Breast epithelium (tissue), 4 donors: ENCODE measurements around the gene ADCY7. TPM values are rescaled to one million over a fixed set of nuclear protein-coding genes. Genes with fewer than 3 reads are reported as not detected.
A peak's percentile ranks its signal among the peaks of the same experiment; 100 is the strongest.

Experiments used
- DNase-seq, 2 donors: peaks; one replicate each; pipeline ENCODE4 v3.0.0-alpha.2; 2019; ENCODE audit warnings: low spot score in 2 of 2
- H3K27ac ChIP-seq, 2 donors: fragments of 200-600 bp; sonication (generic) in 1 of 2; one replicate each; pipeline ENCODE4 v1.5.1; 2016 to 2019; ENCODE audit warnings: mild to moderate bottlenecking in 1 of 2
- H3K27me3 ChIP-seq, 2 donors: fragments of 200-600 bp; sonication (generic) in 1 of 2; one replicate each; pipeline versions ENCODE4 v1.5.1 to v1.6.0; 2017 to 2019; ENCODE audit warnings: control low read depth in 1 of 2, mild to moderate bottlenecking in 1 of 2
- H3K36me3 ChIP-seq: fragments of 200-600 bp; one replicate; pipeline ENCODE4 v1.5.1; 2019
- H3K4me1 ChIP-seq, 2 donors: fragments of 200-600 bp; sonication (generic); one replicate each; pipeline ENCODE4 v1.5.1; 2016 to 2019; ENCODE audit warnings: control low read depth in 1 of 2
- H3K4me3 ChIP-seq, 3 donors: fragments of 200-600 bp; sonication (generic); 1 replicate in 2 of 3; 2 replicates in 1 of 3; pipeline ENCODE4 v1.5.1; 2016 to 2019; ENCODE audit warnings: mild to moderate bottlenecking in 3 of 3, moderate library complexity in 2 of 3
- H3K9me3 ChIP-seq, 2 donors: fragments of 200-600 bp; sonication (generic) in 1 of 2; one replicate each; pipeline ENCODE4 v1.5.1; 2016 to 2019; ENCODE audit warnings: control low read depth in 1 of 2
- CTCF ChIP-seq, 3 donors: fragments of 450-650 bp; IDR thresholded peaks; one replicate each; pipeline ENCODE4 v1.5.1; 2016 to 2017; ENCODE audit warnings: antibody characterized with exemption in 3 of 3, mild to moderate bottlenecking in 3 of 3, moderate library complexity in 3 of 3
- POLR2A ChIP-seq: fragments of 450-650 bp; IDR thresholded peaks from one replicate; pipeline ENCODE4 v1.6.1; 2016; ENCODE audit warnings: antibody characterized with exemption, mild to moderate bottlenecking, moderate library complexity
- POLR2AphosphoS5 ChIP-seq, 3 donors: sonication (generic); formaldehyde crosslinking; IDR thresholded peaks; one replicate each; pipeline ENCODE4 v1.6.1; 2017; ENCODE audit warnings: antibody characterized with exemption in 3 of 3
- intact Hi-C: fragments of 100-400 bp; cut with DNase I; formaldehyde crosslinking; loops from one replicate; pipeline ENCODE4 v1.15.1; 2023; ENCODE audit warnings: low total_unique reads
- total RNA-seq, 3 donors: library from RNA; depleted of rRNA; stranded (reverse); fragments of >200 nt; gene quantifications; one replicate each; pipeline ENCODE4 v1.1.0, GENCODE V29; 2016

ADCY7 gene
- total RNA-seq, 3 donors from 2014 or later = 6.2 to 30.7 (median 10.2) TPM

GRCh38 chr16:50351116-50351515, 84.8 kb downstream of the ADCY7 start:
- Histone ChIP-seq H3K4me1 (no peaks in the 10 kb centered on the region), H3K27ac (no peak overlapping the region), H3K9me3 (no peaks in the 10 kb centered on the region), H3K36me3 (no peaks in the 10 kb centered on the region), H3K4me3 (no peak overlapping the region), H3K27me3 (no peaks in the 10 kb centered on the region)
- no peak for DNase-seq
- no peak for TF ChIP-seq CTCF (IDR thresholded peaks at IDR 0.05)
- no peak for TF ChIP-seq POLR2A
- no peak for TF ChIP-seq POLR2AphosphoS5 (IDR thresholded peaks at IDR 0.05)
- intact Hi-C loops = no loop called here

GRCh38 chr16:50351952-50352351, 85.6 kb downstream of the ADCY7 start:
- Histone ChIP-seq H3K27ac (no peak overlapping the region), H3K9me3 (no peaks in the 10 kb centered on the region), H3K4me3 (no peak overlapping the region), H3K36me3 (no peaks in the 10 kb centered on the region), H3K4me1 (no peaks in the 10 kb centered on the region), H3K27me3 (no peaks in the 10 kb centered on the region)
- TF ChIP-seq POLR2AphosphoS5 (IDR thresholded peaks at IDR 0.05) (no peak), POLR2A (no peak), CTCF (IDR thresholded peaks at IDR 0.05) (no peak)
- intact Hi-C loops = no loop called here
- no peak for DNase-seq

GRCh38 chr16:50354082-50354481, 87.7 kb downstream of the ADCY7 start:
- Histone ChIP-seq H3K36me3 (no peaks in the 10 kb centered on the region), H3K27me3 (no peaks in the 10 kb centered on the region), H3K4me1 (no peaks in the 10 kb centered on the region), H3K9me3 (no peaks in the 10 kb centered on the region), H3K27ac (no peak overlapping the region), H3K4me3 (no peak overlapping the region)
- no peak for TF ChIP-seq POLR2AphosphoS5 (IDR thresholded peaks at IDR 0.05)
- TF ChIP-seq POLR2A = no peak
- TF ChIP-seq CTCF (IDR thresholded peaks at IDR 0.05) = no peak
- DNase-seq = no peak
- intact Hi-C loops = no loop called here

- Histone ChIP-seq H3K27ac (no peak overlapping the region), H3K9me3 (no peaks in the 10 kb centered on the region), H3K27me3 (no peaks in the 10 kb centered on the region), H3K4me3 (no peak overlapping the region), H3K4me1 (peaks cover 0 to 7% of the 10 kb centered on the region in 2 donors), H3K36me3 (no peaks in the 10 kb centered on the region)
- peak in 2 of 3 donors; percentile 36 to 45 for TF ChIP-seq CTCF (IDR thresholded peaks at IDR 0.05)
- no peak for TF ChIP-seq POLR2AphosphoS5 (IDR thresholded peaks at IDR 0.05)
- no peak for DNase-seq
- intact Hi-C loops = no loop called here
Measured at GRCh38 chr16:50354629-50355456, 88.5 kb downstream of the ADCY7 start.

GRCh38 chr16:50359626-50360025, 93.3 kb downstream of the ADCY7 start:
- intact Hi-C loops = no loop called here
- DNase-seq = no peak
- TF ChIP-seq POLR2AphosphoS5 (IDR thresholded peaks at IDR 0.05) (no peak), CTCF (IDR thresholded peaks at IDR 0.05) (no peak), POLR2A (no peak)
- Histone ChIP-seq H3K36me3 (no peaks in the 10 kb centered on the region), H3K4me3 (no peak overlapping the region), H3K27ac (no peak overlapping the region), H3K4me1 (peaks cover 0 to 10% of the 10 kb centered on the region in 2 donors), H3K27me3 (no peaks in the 10 kb centered on the region), H3K9me3 (no peaks in the 10 kb centered on the region)
